SK-N-MC (cell line): ENCODE results near the gene RXFP4.

ENCODE experiments used
- EZH2 ChIP-seq: fragments of 200-600 bp; sonication (generic); IDR thresholded peaks from one replicate; pipeline ENCODE4 v1.6.1; 2017; ENCODE audit warnings: antibody characterized with exemption
- FOXP2 ChIP-seq: optimal IDR thresholded peaks from 2 replicates; pipeline ENCODE3; 2011; ENCODE audit warnings: mild to moderate bottlenecking, moderate library complexity; ENCODE audit not compliant: insufficient read depth; ENCODE audit errors: extremely low read length, control extremely low read depth
- POLR2AphosphoS5 ChIP-seq: IDR thresholded peaks from 2 replicates; pipeline ENCODE4 v1.6.1; 2012; ENCODE audit warnings: mild to moderate bottlenecking, low read depth, low read length, borderline replicate concordance

- TF ChIP-seq EZH2 (no peak), POLR2AphosphoS5 (no peak), FOXP2 (no peak)
Measured at GRCh38 chr1:155904261-155904660, 37.2 kb upstream of the RXFP4 start.
